Measurements from ENCODE around the gene ABCC1.

GRCh38 chr16:16021020-16021419 is 71.6 kb downstream of the ABCC1 start:
- no peak for TF ChIP-seq CTCF (conservative IDR thresholded peaks at IDR 0.05 in 1 of 2, IDR thresholded peaks at IDR 0.05 in 1 of 2; ENCODE audit: low read depth in 1 of 2, low read length in 2 of 2)
- no peak for TF ChIP-seq EZH2 (IDR thresholded peaks at IDR 0.05; ENCODE audit: low read length, missing control alignments)
